Activated CD4-positive, alpha-beta T cell treated with anti-CD3 and anti-CD28 coated beads, Interleukin-2, amount 50 U/mL, for 1 hour (primary cell): ENCODE results near the gene ZNF516.
A peak's percentile ranks its signal among the peaks of the same experiment; 100 is the strongest.

ENCODE experiments used
- DNase-seq: peaks from one replicate; pipeline ENCODE4 v3.0.0-alpha.2; 2020

ZNF516 gene

DNA sequence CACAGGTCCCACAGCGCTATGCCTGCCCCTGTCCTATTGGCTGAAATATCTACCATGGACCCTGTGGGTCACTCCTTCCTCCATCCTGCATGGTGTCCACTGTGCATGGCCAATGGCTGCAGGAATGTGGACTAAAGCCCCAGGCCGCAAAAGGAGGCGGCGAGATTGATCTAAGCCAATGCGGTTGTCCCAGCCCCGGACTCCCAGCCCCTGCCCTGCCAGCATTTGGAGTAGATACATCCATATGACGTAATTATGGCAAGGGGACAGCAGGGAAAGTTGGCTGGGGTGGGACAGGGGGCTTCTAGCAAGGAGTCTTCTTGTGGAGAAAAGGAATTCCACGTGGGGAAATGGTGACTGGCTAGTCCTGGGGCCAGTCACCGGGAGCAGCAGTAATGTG is 11.4 kb upstream of the ZNF516 start:
- no peak for DNase-seq

DNA sequence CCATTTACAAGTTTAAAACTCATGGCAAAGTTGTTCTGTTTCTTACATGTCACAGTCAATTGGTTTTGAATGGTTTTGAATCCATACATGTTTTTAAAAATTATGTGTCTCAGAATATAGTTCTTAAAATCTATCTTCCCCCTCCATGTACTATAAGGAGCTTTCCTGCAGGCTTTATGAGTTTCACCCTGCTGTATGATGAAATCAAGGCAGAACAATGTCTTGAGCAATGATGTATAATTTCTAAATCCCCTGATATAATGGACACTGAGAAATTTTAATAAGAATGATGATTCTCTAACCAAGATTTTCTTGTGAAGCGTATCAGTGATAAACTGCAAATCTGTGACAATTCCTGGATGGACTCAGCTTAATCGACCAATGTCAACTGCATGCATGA is 10.6 kb upstream of the ZNF516 start:
- no peak for DNase-seq

DNA sequence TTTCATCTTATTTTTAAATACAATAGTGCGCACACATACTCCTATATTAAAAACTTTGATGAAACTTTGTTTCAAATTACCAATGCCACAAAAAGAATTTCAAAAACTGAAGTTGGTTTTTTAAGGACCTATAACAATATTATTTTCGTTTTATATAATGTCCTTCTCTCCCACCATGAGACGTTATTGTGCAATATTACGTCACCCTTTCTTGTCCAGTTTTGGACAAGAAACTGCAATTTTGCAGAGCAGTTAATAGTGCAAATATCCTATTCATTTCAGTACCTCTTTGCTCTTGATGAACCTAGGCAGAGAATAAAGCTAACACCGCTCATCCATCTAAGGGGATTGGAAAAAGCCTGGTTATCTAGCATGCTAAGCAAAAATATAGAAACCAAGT is 9.7 kb upstream of the ZNF516 start:
- DNase-seq: no peak

DNA sequence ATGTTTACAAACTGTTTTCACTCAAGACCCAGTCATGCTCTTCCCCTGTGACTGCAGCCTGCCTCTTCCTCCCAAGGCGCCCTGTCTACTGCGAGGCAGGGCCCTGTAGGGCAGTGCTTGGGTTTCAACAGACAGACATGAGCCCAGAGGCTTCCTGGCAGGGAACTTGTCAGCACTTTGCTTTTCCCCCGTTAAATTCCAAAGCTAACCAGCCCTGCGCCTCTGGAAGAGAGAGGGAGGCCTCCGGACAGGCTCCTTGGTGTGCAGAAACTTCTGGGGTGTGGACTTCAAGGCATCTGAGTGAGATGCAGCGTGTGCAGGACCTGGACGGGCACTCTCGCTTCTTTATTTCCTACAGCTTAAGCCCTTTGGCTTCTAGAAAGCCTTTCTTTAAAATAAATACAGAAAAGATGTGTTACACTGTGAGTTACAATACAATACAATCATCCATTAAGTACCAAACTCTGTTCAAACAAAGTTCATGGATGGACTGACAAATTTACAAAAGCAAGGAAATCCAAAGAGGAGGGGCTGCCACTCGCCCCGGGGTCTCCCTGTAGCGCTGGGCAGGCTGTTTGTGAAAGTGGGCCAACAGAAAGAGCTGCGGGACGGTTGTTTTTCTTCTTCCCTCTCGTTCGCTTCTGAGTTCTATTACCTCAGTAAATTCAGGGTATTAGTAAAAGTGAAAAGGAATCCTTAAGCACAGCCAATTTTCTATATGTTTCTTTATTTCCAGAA is 8.8 kb upstream of the ZNF516 start:
- DNase-seq: no peak

DNA sequence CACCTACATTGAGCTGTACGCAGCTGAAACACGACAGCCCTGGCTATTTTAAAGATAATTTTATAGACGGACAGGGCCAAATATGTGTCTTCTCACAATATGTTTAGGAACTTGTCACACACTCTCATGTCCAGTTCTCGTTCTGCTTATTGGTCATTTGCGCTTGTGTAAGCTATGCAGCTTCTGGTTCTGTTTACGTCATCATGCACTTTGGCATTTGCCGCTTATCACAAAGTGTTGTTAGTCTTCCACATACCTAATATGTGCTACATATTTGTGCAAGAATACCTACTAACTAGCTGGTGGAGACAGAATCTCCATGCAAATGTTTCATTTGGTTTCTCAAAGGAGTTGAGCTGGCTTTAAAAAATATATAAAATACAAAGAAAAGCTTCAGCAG is 7.5 kb upstream of the ZNF516 start:
- no peak for DNase-seq

DNA sequence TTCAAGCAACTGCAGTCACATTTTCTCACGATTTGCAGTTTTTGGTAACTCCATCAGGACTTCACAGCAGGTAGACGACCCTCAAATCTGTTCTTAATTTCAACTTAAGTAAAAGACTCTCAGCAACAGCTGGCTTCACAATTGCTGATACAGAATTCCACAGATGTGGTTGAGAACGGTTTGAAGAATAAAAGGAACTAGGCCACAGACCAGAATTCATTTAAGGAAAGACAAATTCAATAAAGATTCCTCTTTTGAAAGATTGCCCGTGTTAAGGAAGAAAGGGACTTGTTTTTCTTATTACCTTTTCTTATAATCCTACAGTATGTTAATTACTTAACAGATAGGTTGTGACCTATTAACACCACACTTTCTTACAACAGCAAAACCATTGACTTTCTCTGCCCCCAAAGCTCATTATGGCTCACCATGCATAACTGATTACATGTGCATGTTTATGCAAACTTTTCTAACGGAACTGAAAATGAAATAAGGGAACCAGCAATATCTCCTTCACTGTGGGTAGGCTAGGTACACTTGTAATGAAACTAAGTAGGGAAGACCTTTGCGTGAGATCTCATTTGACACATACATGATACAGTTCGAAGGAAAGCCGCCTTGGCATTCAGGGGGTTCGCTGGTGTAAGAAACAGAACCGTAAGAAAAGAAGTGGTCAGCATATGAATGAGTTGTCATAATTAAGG is 4.7 kb upstream of the ZNF516 start:
- no peak for DNase-seq

DNA sequence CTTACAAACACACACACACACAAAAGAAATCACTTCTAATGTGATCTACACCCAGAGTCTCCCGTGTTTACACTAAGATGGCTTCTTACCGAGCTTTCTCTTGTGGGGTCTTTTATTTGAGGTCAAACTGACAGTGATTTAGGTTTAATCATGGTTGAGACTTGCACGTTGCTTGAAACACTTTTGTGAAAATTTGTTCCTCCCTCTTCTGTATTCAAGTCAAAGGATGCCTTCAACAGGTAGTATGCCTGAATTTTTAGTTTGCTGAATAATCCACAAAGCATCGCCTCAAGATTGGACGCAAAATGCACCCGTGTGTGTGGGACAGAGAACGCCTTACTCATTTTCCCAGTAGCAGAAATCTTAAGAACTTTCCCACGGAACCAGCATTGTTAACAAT is 4.0 kb upstream of the ZNF516 start:
- DNase-seq: no peak

DNA sequence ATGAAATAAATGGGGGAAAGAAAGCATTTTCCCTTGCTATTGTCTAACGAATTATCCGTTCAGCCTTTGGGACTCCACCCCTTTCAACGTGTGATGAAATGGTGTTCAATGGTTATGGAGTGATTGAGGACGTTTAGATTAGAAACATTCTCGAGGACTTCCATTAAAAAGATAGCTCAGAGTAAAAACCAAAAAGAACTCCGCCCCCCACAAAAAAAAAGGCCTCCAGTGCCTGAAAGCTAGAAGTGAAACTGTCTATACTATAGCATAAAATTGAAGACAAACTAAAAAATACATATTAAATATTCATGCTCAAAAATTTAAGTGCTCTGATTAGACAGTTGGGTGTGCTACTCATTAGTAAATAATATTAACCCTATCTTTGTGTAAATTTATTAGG is 3.0 kb upstream of the ZNF516 start:
- DNase-seq: no peak

DNA sequence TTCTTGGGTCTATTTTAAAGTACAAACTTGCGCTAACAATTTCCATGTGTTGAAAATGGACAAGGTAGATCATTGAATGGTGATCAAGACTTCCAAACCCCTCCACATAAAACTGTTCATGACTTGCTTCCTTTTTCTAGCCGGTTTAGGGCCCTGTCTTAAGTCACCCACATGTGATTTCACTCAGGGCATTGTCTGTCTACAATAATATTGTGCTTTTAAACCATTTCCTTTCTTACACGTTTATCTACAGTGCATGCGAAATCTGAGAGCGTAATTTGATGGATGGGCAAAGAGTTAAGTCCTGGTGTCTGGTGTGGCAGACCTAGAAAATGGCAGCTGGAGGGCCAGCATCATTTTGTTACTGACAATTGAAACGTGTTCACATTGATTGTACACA is 2.0 kb upstream of the ZNF516 start:
- DNase-seq: no peak

DNA sequence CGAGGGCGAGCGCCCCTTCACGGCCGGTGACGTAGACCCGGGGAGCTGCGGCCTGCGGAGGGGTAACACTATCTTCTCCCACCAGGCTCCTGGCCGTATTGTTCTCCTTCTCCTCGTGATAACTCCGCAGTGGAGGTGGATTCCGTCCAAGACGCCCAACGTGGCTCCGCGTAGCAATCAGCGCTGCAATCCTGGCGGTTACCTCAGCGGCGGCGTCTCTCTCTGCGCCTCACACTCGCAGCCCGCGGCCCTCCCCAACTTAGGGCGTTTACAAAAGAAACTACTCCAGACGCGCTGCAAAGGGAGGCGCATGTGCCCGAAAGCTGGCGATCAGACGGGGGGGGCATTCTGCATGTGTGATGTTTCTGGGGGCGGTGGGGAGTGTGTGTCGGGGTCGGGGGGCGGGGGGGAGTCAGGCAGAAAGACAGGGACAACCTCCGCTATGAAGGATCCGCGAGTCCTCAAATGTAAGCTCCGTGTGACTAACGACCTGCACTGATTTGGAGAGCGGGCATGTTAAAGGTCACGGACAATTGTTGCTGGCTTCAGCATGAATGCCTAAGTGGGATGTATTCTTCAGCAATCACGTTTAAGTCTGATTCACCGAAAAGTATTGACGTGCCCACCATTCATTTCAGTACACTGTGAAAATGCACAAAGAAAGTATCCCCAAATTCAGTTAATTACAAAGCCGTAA is 1.3 kb upstream of the ZNF516 start:
- DNase-seq: peak; percentile 32

DNA sequence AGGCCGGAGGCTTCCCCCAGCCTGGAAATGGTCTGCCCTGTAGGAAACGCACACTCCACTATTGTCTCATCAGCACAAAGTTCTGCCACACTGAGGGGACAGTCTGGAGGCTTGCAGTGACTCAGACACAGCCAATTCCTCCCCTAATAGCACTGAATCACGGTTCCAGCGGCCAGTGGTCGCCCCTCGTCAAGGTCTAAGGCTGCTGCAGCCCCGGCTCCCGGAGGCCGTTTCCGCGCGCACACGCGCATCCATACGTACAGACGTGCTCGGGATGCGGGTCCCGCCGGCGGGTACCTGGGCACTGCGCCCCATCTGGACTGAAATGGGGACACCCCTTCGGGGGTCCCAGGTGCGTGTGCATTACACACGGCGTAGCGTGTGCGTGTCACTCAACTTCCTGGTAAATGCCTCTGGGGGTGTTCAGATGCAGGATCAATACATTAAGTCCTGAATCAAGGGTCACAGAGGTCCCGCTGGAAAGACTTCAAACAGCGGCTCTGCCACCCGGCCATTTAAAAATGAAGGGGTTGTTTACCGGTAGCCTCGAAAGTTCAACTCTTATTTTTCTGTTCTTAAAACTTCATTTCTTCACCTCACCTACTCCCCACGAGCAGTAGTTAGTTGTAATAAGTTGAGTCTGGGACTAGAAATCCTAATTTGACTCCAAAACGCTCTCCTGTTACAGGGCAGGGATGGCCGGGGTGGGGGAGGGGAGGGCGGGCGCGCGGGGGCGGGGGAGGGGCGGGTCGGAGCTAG is 572 bp upstream of the ZNF516 start:
- no peak for DNase-seq

DNA sequence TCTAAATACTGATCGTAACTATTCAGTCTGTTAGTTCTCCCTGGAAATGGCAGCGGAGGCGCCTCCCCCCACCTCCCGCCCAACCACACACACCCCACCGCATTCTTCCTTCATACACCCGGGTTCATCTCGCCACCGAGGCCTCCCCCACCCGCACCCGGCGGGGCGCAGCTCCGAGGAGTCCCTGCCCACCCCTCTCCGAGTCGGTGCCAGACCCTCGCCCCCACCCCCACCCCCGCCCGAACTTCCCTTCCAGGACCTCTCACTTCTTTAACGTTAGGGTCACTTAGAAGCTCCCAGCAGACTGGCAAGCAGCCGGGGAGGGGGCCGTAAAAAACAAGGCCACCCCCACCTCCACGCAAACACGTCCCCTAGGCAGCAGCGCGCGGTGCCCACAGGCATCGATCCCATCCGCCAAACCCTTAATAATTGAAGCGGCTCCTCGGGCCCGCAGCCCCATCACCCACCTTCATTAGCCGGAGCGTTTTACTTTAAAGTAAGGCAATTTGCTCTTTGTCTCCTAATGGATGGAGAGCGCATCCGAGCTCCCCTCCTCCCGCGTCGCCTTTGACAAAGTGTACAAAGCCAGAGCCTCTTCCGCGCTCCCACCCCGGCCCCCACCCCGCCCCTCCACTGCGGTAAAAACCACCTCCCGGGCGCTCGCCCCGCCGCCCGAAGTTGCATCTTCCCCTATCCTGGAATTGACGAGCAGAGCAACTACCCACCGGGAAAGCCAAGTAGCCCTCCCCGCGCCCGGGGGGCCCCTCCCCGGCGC is 624 bp downstream of the ZNF516 start:
- DNase-seq: no peak

DNA sequence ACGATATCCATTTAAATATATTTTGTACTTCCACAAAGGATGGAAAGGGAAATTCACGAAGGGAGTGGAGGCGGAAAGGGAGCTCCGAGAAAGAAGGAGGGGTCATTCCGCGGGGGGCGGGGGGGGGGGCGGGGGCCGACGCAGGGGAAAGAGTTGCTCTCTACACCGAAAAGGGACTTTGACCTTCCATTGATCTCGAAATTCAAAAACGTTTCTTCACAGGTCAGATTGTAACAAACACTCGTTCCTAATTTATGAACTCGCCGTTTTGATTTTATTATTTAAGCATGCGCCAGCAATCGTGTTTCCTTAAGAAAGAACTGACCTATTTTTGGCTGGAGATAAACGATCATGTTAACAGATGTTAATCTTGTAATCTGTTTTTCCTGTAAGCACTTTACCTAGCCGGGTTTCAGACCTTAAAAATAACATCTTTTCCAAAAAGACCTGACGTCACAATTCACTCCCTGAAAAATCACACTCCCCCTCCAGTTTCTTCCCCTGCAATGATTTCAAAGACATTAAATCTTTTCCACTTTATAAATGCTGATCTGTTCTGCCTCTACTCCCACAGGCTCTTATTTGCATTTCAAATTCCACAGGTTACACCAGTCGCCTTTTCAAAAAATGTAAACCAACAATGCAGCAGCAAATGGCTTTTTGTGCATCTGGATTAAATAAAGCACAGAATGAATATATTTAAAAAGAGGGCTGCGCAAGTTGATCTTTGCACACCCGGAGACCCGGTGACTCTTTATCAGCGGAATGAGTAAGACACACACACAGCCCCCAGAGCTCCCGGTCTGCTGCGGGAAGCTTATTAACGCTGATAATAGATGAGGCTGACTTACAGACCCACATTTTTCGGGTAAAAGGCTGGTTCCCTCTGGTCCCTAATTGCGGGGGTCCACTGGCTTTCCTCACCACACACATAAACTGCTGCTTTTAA is 1.6 kb downstream of the ZNF516 start:
- no peak for DNase-seq

DNA sequence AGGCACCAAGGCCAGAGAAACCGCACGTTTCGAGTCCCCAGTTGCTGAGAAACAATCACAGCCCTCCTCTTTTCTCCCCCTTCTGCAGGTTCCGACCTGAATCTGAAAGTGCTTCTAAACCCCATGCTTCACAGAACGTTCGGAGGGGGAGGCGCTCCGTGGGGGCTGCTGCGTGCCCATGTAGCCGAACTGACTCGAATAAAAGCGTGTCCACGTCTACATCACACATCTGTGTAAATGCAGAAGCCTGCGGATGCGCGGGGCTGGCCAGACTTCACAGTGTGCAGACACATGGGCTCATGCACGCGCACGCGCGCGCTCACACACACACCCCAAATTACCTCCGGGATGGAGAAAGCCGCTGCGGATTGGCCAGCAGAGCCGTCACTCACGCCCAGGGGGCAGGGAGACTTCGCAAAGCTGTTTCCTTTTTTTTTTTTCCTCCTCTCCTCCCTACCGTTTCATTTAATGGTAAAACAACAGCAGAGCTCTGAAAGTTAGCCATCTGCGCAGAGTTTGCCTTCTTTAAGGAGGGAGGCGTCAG is 2.3 kb downstream of the ZNF516 start:
- peak; percentile 99 for DNase-seq

DNA sequence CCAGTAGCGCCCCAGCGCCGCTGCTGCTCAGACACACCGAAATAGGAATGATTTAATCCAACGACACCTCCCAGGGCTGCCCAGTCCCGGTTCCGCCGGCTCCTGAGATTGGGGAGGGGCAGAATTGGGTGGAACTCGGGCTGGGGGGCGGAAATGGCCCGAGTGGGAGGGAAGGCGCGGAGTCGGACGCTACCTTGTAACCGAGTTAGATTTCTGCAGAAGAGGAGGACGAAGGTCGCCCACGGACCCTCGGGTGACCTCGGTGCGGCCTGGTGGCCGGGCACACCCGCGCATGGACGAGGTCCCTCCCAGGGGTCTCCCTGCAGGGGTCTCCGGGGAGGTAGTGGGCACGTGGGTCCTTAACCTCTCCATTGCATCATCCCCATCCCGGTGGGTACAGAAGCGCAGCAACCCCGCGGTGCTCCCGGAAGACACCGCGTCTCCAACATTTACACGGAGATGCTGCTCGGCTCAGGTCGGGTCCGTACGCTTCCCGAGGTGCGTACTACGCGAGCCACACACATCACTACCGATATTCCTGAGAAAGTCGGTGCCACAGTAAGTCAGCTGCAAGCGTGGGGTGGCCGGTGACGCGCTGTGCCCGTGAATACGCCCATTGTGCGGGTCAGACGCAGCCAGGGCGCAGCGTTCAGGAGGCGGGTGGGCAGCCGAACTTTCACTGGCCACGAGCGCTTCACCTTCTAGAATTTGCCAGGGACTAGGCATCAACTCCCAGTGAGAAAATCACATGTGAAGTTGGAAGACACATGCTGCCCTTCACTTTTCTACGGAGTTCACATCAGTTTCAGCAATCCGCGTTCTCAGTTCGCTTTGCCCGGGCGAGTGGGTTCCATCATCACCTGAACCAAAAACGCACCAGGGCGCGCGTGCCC is 3.0 kb downstream of the ZNF516 start:
- no peak for DNase-seq

DNA sequence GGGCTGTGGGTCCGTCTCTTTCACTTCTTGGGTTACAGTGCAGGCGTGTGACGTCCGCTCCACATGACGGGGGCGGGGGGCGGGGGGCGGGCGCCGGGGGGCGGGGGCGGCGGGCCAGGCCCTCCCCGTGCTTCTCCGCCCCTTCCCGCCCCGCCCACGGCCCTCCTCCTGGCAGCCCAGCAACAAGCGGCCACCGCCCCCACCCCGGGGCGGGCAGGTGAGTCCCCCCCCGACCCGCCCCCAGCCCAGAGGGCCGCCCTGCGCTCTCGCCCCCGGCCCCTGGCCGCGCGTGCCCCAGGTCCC is 3.6 kb downstream of the ZNF516 start:
- DNase-seq: peak; percentile 76

DNA sequence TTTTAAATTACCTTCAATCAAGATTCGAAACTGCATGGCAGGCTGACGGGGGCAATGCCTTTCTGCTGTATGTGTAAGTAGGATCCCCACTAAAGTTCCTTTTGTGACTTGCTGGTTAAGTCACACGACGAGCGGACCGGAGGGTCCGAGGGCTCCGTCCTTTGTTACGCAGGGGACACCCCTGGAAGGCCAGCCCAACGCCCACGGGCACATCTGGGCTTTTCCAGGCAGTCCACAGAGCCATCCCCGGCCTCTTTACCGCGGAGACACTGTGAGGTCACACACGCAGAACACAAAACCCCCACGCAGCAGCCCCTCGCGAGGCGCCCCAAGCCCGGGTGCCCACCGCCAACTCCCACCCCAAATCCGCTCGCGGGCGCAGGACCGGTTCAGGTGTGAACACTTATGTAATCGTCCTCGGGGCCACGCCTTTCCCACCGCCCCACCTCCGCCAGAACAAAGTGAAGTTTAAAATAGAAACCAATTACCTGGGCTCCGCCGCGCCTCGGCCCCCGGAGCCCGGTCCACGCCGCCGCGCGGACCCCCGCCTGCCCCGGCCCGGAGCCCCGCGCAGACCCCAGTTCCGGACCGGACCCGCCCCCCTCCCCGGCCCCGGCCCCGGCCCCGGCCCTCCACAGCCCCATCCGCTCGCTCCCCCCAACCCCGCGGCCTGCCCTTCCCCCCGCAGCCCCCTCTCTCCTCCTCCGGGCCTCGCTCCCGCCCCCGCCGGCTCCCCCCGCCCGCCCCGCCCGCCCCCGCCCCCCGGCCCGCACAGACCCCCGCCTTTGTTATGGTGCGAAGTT is 4.2 kb downstream of the ZNF516 start:
- peak; percentile 56 for DNase-seq

DNA sequence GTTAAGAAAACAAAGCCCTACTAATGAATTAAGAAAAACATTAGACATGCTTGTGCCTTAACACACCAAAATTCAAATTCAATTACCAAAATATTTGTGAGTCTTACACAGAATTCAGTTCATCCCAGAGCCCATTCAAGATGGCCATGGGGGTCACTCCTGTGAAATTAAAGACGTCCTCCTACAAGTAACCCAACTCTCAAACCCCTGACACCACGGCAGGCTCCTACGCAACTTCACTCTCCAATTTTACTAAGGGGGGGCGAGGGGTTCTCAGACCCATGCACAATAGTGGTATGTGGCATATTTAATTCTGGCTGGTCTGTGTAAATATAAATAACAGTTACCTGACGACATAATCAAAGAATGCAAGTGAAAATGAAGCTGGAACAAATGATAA is 5.0 kb downstream of the ZNF516 start:
- no peak for DNase-seq

DNA sequence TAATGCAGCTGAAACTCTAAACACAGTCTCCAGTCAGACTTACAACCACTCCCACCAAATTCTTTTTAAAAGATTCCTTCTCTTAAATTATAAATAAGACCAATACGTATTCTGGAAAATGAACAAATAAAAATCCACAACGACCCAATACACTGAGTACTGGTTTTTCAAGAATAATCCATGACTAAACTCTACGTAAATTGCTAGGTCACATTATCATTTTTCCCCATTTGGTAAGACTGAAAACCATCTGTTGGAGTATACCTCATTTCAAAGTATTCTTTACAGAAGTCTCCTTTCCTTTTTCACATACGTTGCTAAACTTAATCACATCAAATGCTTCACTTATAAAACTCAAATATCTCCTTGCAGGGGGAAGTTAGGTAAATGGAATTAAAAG is 6.0 kb downstream of the ZNF516 start:
- no peak for DNase-seq
